Activated naive CD8-positive, alpha-beta T cell treated with anti-CD3 and anti-CD28 coated beads, Interleukin-2, amount 50 U/mL, for 24 hours (primary cell): Measurements from ENCODE around the gene CBX7.

Experiments used
- ATAC-seq: fragments of 150-1000 bp; cut with Tn5 transposase; one replicate; pipeline ENCODE4 v1.10.0; 2021
- DNase-seq: peaks from one replicate; pipeline ENCODE4 v3.0.0; 2021
- H3K27ac Mint-ChIP-seq: one replicate; pipeline ENCODE4 v1.8.0; 2021; ENCODE audit warnings: mild to moderate bottlenecking, mixed read lengths
- H3K27me3 Mint-ChIP-seq: one replicate; pipeline ENCODE4 v1.8.0; 2021; ENCODE audit warnings: mixed read lengths
- H3K36me3 Mint-ChIP-seq: one replicate; pipeline ENCODE4 v1.8.0; 2021; ENCODE audit warnings: low read depth, mixed read lengths
- H3K4me1 Mint-ChIP-seq: one replicate; pipeline ENCODE4 v1.8.0; 2021; ENCODE audit warnings: mixed read lengths
- H3K4me3 Mint-ChIP-seq: one replicate; pipeline ENCODE4 v1.8.0; 2021; ENCODE audit warnings: mild to moderate bottlenecking, moderate library complexity, mixed read lengths
- H3K9me3 Mint-ChIP-seq: one replicate; pipeline ENCODE4 v1.8.0; 2021; ENCODE audit warnings: mixed read lengths

CBX7 gene

DNA sequence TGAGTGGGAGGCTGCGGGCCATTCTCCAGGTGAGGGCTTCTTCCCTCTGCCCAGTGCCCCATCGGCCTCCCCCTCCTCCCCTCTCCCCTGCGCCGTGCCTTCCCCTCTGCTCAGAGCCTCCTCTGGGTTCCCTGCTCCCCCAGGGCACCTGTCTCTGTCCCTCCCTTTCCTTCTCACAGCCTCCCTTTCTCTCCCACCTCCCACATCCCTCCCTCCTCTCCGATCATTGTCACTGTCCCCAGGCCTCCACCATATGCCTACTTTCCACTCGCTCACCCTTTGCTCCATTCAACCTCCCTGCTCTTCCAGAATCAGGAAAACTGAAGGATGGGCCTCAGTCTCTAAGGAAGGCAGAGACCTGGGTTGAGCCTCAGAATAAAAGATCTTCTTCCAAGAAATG is 65.4 kb downstream of the CBX7 start:
- Mint-ChIP-seq H3K27ac (peak overlapping the region; percentile 9), H3K36me3 (peaks cover 10% of the 10 kb centered on the region), H3K4me1 (peaks cover 83% of the 10 kb centered on the region), H3K27me3 (no peaks in the 10 kb centered on the region), H3K9me3 (no peaks in the 10 kb centered on the region), H3K4me3 (no peak overlapping the region)
- ATAC-seq (no peak), DNase-seq (no peak)

DNA sequence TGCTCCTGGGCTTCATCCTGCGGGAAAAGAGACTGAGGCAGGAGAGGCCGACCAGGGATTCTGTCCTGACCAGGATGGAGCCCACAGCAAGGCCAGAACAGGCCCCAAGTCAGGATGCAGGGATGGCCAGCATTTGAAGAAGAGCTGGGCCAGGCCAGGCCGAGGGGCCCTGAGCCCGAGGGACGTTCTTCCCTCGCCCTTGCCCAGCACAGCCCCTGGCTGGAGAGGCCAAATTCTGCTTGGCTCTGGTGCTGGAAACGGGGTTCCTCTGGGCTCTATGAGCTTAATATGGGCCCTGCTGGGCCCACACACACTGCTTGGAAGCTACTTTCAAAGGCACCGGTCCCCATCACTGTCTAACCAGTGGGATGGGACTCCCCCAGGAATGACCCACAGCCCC is 67.8 kb downstream of the CBX7 start:
- no peaks in the 10 kb centered on the region for H3K9me3 Mint-ChIP-seq
- peaks cover 83% of the 10 kb centered on the region for H3K4me1 Mint-ChIP-seq
- ATAC-seq (no peak), DNase-seq (no peak)
- no peaks in the 10 kb centered on the region for H3K27me3 Mint-ChIP-seq
- no peak overlapping the region for H3K27ac Mint-ChIP-seq
- peaks cover 31% of the 10 kb centered on the region for H3K36me3 Mint-ChIP-seq
- no peak overlapping the region for H3K4me3 Mint-ChIP-seq

DNA sequence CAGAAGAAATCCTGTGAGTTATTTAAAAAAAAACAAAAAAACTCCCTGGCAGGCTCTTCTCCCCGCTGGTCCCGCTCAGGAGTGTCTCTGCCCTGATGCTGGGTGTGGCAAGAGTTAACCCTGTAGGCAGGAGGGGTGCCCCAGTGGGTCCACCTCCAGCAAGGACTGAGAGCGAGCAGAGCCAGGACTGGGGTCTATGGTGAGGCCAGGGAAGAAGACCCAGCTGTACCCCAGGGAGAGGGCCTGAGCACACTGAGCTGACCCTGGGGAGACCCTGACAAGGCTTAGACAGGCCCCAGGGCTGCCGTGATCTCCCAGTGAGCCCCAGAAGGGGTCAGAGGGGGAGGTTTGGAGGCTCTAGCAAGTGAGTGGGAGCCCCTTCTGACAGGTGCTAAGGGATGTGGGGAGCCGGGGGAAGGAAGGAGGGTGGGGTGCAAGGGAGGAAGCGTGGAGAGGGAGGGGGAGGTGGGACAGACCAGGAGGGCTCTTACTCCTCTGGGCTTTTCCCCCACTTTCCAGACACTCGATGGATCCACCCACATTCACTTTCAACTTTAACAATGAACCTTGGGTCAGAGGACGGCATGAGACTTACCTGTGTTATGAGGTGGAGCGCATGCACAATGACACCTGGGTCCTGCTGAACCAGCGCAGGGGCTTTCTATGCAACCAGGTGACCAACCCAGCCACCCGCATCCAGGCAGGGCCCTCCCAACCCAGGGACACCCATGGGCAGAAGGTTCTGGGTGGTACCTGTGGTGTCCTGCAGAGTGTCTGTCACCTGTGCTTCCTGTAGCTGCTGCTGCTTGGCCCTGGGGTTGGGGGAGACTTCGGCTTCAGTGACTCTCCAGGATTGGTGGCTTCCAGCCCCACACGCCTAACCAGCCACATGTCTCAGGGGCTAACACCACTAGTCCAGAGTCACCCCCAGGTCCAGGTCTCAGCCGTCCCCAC is 69.0 kb downstream of the CBX7 start:
- Mint-ChIP-seq H3K4me3 (no peak overlapping the region), H3K27me3 (no peaks in the 10 kb centered on the region), H3K4me1 (peaks cover 78% of the 10 kb centered on the region), H3K27ac (peak overlapping the region; percentile 42), H3K36me3 (peaks cover 35% of the 10 kb centered on the region), H3K9me3 (no peaks in the 10 kb centered on the region)
- ATAC-seq = no peak
- no peak for DNase-seq

DNA sequence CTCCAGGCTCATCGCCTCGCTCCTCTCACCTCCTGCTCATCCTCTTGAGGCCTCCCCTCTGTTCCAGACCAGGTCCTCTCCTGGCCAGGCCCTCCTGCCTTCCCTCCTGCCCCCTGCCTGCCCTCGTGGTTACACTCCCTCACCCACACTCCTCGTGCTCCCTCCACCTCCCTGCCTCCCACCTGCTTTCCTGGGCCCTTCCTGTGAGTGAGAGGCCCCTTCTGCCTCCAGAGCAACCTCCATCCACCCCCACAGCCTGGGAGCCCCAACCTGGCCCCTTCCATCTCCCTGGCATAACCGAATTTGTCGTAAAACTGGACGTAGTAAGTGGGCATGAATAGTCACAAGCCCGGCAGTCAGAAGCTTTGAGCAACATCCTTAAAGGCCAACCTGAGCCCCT is 70.9 kb downstream of the CBX7 start:
- DNase-seq (no peak), ATAC-seq (no peak)
- Mint-ChIP-seq H3K4me1 (peaks cover 73% of the 10 kb centered on the region), H3K27me3 (no peaks in the 10 kb centered on the region), H3K36me3 (peaks cover 44% of the 10 kb centered on the region), H3K4me3 (peak overlapping the region; percentile 62), H3K9me3 (no peaks in the 10 kb centered on the region), H3K27ac (no peak overlapping the region)

DNA sequence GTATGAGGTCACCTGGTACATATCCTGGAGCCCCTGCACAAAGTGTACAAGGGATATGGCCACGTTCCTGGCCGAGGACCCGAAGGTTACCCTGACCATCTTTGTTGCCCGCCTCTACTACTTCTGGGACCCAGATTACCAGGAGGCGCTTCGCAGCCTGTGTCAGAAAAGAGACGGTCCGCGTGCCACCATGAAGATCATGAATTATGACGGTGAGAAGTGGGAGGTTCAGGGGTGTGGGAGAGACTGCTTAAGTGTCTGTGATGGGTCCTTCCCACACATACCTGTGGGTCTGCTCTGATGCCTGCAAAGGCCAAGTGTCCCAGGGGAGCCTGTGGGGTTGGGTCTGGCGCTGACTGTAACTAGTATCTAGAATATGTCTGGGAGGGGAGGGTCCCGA is 71.5 kb downstream of the CBX7 start:
- DNase-seq = no peak
- Mint-ChIP-seq H3K27me3 (no peaks in the 10 kb centered on the region), H3K4me3 (peak overlapping the region; percentile 62), H3K27ac (peak overlapping the region; percentile 76), H3K9me3 (no peaks in the 10 kb centered on the region), H3K4me1 (peaks cover 72% of the 10 kb centered on the region), H3K36me3 (peaks cover 41% of the 10 kb centered on the region)
- ATAC-seq = no peak
